ENCODE results near the gene REPIN1.

Gene REPIN1

GRCh38 chr7:150329331-150330120, 39.1 kb upstream of the REPIN1 start:
- H3K9ac ChIP-seq (ENCODE audit: low read length): no peak overlapping the region
- H3K9me3 ChIP-seq (ENCODE audit: control insufficient read depth, low read length): no peaks in the 10 kb centered on the region
- H3K36me3 ChIP-seq (ENCODE audit: control insufficient read depth, insufficient read depth, low read length): no peaks in the 10 kb centered on the region
- peaks cover 8% of the 10 kb centered on the region for H3K4me1 ChIP-seq (ENCODE audit: control insufficient read depth, insufficient read depth, low read length)
- no peaks in the 10 kb centered on the region for H3K27me3 ChIP-seq (ENCODE audit: control insufficient read depth, insufficient read depth, low read length)
- H3K4me3 ChIP-seq (ENCODE audit: low read length): no peak overlapping the region

- Histone ChIP-seq H3K36me3 (ENCODE audit: control insufficient read depth, insufficient read depth, low read length) (no peaks in the 10 kb centered on the region), H3K9me3 (ENCODE audit: control insufficient read depth, low read length) (no peaks in the 10 kb centered on the region), H3K4me3 (ENCODE audit: low read length) (no peak overlapping the region), H3K9ac (ENCODE audit: low read length) (no peak overlapping the region), H3K27me3 (ENCODE audit: control insufficient read depth, insufficient read depth, low read length) (no peaks in the 10 kb centered on the region), H3K4me1 (ENCODE audit: control insufficient read depth, insufficient read depth, low read length) (no peaks in the 10 kb centered on the region)
Measured at GRCh38 chr7:150330211-150330885, 38.3 kb upstream of the REPIN1 start.

- Histone ChIP-seq H3K4me1 (ENCODE audit: control insufficient read depth, insufficient read depth, low read length) (peaks cover 6% of the 10 kb centered on the region), H3K27me3 (ENCODE audit: control insufficient read depth, insufficient read depth, low read length) (no peaks in the 10 kb centered on the region), H3K36me3 (ENCODE audit: control insufficient read depth, insufficient read depth, low read length) (no peaks in the 10 kb centered on the region), H3K9ac (ENCODE audit: low read length) (no peak overlapping the region), H3K4me3 (ENCODE audit: low read length) (no peak overlapping the region), H3K9me3 (ENCODE audit: control insufficient read depth, low read length) (no peaks in the 10 kb centered on the region)
Measured at GRCh38 chr7:150332852-150333635, 35.6 kb upstream of the REPIN1 start.

GRCh38 chr7:150333659-150334058, 35.0 kb upstream of the REPIN1 start:
- H3K9ac ChIP-seq (ENCODE audit: low read length): no peak overlapping the region
- H3K4me3 ChIP-seq (ENCODE audit: low read length): no peak overlapping the region
- peaks cover 6% of the 10 kb centered on the region for H3K4me1 ChIP-seq (ENCODE audit: control insufficient read depth, insufficient read depth, low read length)
- no peaks in the 10 kb centered on the region for H3K9me3 ChIP-seq (ENCODE audit: control insufficient read depth, low read length)
- H3K27me3 ChIP-seq (ENCODE audit: control insufficient read depth, insufficient read depth, low read length): no peaks in the 10 kb centered on the region
- no peaks in the 10 kb centered on the region for H3K36me3 ChIP-seq (ENCODE audit: control insufficient read depth, insufficient read depth, low read length)

GRCh38 chr7:150334108-150334507, 34.5 kb upstream of the REPIN1 start:
- Histone ChIP-seq H3K4me1 (ENCODE audit: control insufficient read depth, insufficient read depth, low read length) (peaks cover 6% of the 10 kb centered on the region), H3K36me3 (ENCODE audit: control insufficient read depth, insufficient read depth, low read length) (no peaks in the 10 kb centered on the region), H3K27me3 (ENCODE audit: control insufficient read depth, insufficient read depth, low read length) (no peaks in the 10 kb centered on the region)

GRCh38 chr7:150335108-150335773, 33.4 kb upstream of the REPIN1 start:
- Histone ChIP-seq H3K36me3 (ENCODE audit: control insufficient read depth, insufficient read depth, low read length) (no peaks in the 10 kb centered on the region), H3K27me3 (ENCODE audit: control insufficient read depth, insufficient read depth, low read length) (no peaks in the 10 kb centered on the region), H3K4me3 (ENCODE audit: low read length) (no peak overlapping the region), H3K9ac (ENCODE audit: low read length) (no peak overlapping the region), H3K9me3 (ENCODE audit: control insufficient read depth, low read length) (no peaks in the 10 kb centered on the region), H3K4me1 (ENCODE audit: control insufficient read depth, insufficient read depth, low read length) (peaks cover 14% of the 10 kb centered on the region)

More at GRCh38 chr7:150334108-150334507, 34.5 kb upstream of the REPIN1 start:
- Histone ChIP-seq H3K4me3 (ENCODE audit: low read length) (no peak overlapping the region), H3K9ac (ENCODE audit: low read length) (no peak overlapping the region), H3K9me3 (ENCODE audit: control insufficient read depth, low read length) (no peaks in the 10 kb centered on the region)

GRCh38 chr7:150335774-150336112, 32.9 kb upstream of the REPIN1 start:
- peaks cover 16% of the 10 kb centered on the region for H3K4me1 ChIP-seq (ENCODE audit: control insufficient read depth, insufficient read depth, low read length)
- no peak overlapping the region for H3K4me3 ChIP-seq (ENCODE audit: low read length)
- H3K9me3 ChIP-seq (ENCODE audit: control insufficient read depth, low read length): no peaks in the 10 kb centered on the region
- no peaks in the 10 kb centered on the region for H3K36me3 ChIP-seq (ENCODE audit: control insufficient read depth, insufficient read depth, low read length)
- H3K9ac ChIP-seq (ENCODE audit: low read length): no peak overlapping the region
- peaks cover 1% of the 10 kb centered on the region for H3K27me3 ChIP-seq (ENCODE audit: control insufficient read depth, insufficient read depth, low read length)

GRCh38 chr7:150336746-150337145, 31.9 kb upstream of the REPIN1 start:
- H3K4me3 ChIP-seq (ENCODE audit: low read length): no peak overlapping the region
- no peaks in the 10 kb centered on the region for H3K36me3 ChIP-seq (ENCODE audit: control insufficient read depth, insufficient read depth, low read length)
- H3K9me3 ChIP-seq (ENCODE audit: control insufficient read depth, low read length): no peaks in the 10 kb centered on the region
- H3K9ac ChIP-seq (ENCODE audit: low read length): no peak overlapping the region
- peaks cover 20% of the 10 kb centered on the region for H3K4me1 ChIP-seq (ENCODE audit: control insufficient read depth, insufficient read depth, low read length)
- peaks cover 8% of the 10 kb centered on the region for H3K27me3 ChIP-seq (ENCODE audit: control insufficient read depth, insufficient read depth, low read length)

- H3K27me3 ChIP-seq (ENCODE audit: control insufficient read depth, insufficient read depth, low read length): peaks cover 8% of the 10 kb centered on the region
- H3K9me3 ChIP-seq (ENCODE audit: control insufficient read depth, low read length): no peaks in the 10 kb centered on the region
- no peaks in the 10 kb centered on the region for H3K36me3 ChIP-seq (ENCODE audit: control insufficient read depth, insufficient read depth, low read length)
- H3K4me3 ChIP-seq (ENCODE audit: low read length): no peak overlapping the region
- H3K4me1 ChIP-seq (ENCODE audit: control insufficient read depth, insufficient read depth, low read length): peaks cover 20% of the 10 kb centered on the region
- no peak overlapping the region for H3K9ac ChIP-seq (ENCODE audit: low read length)
Measured at GRCh38 chr7:150337179-150337578, 31.4 kb upstream of the REPIN1 start.

- H3K4me3 ChIP-seq (ENCODE audit: low read length): no peak overlapping the region
- no peaks in the 10 kb centered on the region for H3K9me3 ChIP-seq (ENCODE audit: control insufficient read depth, low read length)
- no peak overlapping the region for H3K9ac ChIP-seq (ENCODE audit: low read length)
- peaks cover 20% of the 10 kb centered on the region for H3K4me1 ChIP-seq (ENCODE audit: control insufficient read depth, insufficient read depth, low read length)
- H3K36me3 ChIP-seq (ENCODE audit: control insufficient read depth, insufficient read depth, low read length): no peaks in the 10 kb centered on the region
- peaks cover 8% of the 10 kb centered on the region for H3K27me3 ChIP-seq (ENCODE audit: control insufficient read depth, insufficient read depth, low read length)
Measured at GRCh38 chr7:150337659-150338081, 31.0 kb upstream of the REPIN1 start.

- Histone ChIP-seq H3K4me1 (ENCODE audit: control insufficient read depth, insufficient read depth, low read length) (peaks cover 20% of the 10 kb centered on the region), H3K9me3 (ENCODE audit: control insufficient read depth, low read length) (no peaks in the 10 kb centered on the region), H3K9ac (ENCODE audit: low read length) (no peak overlapping the region), H3K27me3 (ENCODE audit: control insufficient read depth, insufficient read depth, low read length) (peaks cover 8% of the 10 kb centered on the region), H3K4me3 (ENCODE audit: low read length) (no peak overlapping the region), H3K36me3 (ENCODE audit: control insufficient read depth, insufficient read depth, low read length) (no peaks in the 10 kb centered on the region)
Measured at GRCh38 chr7:150338166-150338829, 30.3 kb upstream of the REPIN1 start.

Measured in mucosa of stomach (tissue), 1 donor.